Kidney epithelial cell (primary cell): ENCODE data around the gene NMNAT2. TPM values are rescaled to one million over a fixed set of nuclear protein-coding genes. Genes with fewer than 3 reads are reported as not detected.

Experiments used
- total RNA-seq: library from RNA; depleted of rRNA; stranded (reverse); fragments of >200 nt; gene quantifications from 2 replicates; pipeline ENCODE4 v1.2.3, GENCODE V29; 2015

Gene NMNAT2
- total RNA-seq, 1 donor from 2014 or later: 1.0 TPM

Other genes with a start within 250 kb of the NMNAT2 start
- 1,180 and 1,184 TPM in 2 replicates for gene LAMC2, start 232.1 kb downstream of the NMNAT2 start, total RNA-seq
- gene SMG7, start 54.1 kb upstream of the NMNAT2 start, total RNA-seq: 54.3 and 62.2 TPM in 2 replicates
- 62.5 and 86.1 TPM in 2 replicates for gene NCF2, start 172.1 kb upstream of the NMNAT2 start, total RNA-seq
- 140 and 163 TPM in 2 replicates for gene ARPC5, start 217.4 kb upstream of the NMNAT2 start, total RNA-seq
- not detected in 2 replicates for gene APOBEC4, start 234.9 kb upstream of the NMNAT2 start, total RNA-seq